ENCODE results near the gene GFRA1.

GFRA1 gene

GRCh38 chr10:116260599-116260998 is 12.4 kb downstream of the GFRA1 start:
- H3K9ac ChIP-seq (ENCODE audit: low read length), result no peak overlapping the region
- H3K27ac ChIP-seq (ENCODE audit: low read depth, low read length, poor library complexity, severe bottlenecking), result no peak overlapping the region
- no peaks in the 10 kb centered on the region for H3K27me3 ChIP-seq (ENCODE audit: insufficient read depth, low read length)
- H3K9me2 ChIP-seq (ENCODE audit: low read depth, low read length), result no peaks in the 10 kb centered on the region
- no peaks in the 10 kb centered on the region for H3F3A ChIP-seq (ENCODE audit: insufficient read depth, low read length)
- H3K79me2 ChIP-seq (ENCODE audit: insufficient read depth, low read length), result no peaks in the 10 kb centered on the region
- H3K36me3 ChIP-seq (ENCODE audit: insufficient read depth, low read length), result no peaks in the 10 kb centered on the region
- H2AFZ ChIP-seq (ENCODE audit: low read length), result no peak overlapping the region
- H3K9me3 ChIP-seq (ENCODE audit: low read length), result no peaks in the 10 kb centered on the region
- H3K4me3 ChIP-seq (ENCODE audit: low read depth, low read length, poor library complexity, severe bottlenecking), result no peak overlapping the region
- TF ChIP-seq EZH2 (IDR thresholded peaks at IDR 0.05; ENCODE audit: borderline replicate concordance, low read length) (no peak), CTCF (IDR thresholded peaks at IDR 0.05; ENCODE audit: low read length) (no peak)
- no peaks in the 10 kb centered on the region for H4K20me1 ChIP-seq (ENCODE audit: insufficient read depth, low read length)
- no peak overlapping the region for H3K4me2 ChIP-seq (ENCODE audit: low read length)
- H3K4me1 ChIP-seq (ENCODE audit: insufficient read depth, low read length, severe bottlenecking), result no peaks in the 10 kb centered on the region

DNA sequence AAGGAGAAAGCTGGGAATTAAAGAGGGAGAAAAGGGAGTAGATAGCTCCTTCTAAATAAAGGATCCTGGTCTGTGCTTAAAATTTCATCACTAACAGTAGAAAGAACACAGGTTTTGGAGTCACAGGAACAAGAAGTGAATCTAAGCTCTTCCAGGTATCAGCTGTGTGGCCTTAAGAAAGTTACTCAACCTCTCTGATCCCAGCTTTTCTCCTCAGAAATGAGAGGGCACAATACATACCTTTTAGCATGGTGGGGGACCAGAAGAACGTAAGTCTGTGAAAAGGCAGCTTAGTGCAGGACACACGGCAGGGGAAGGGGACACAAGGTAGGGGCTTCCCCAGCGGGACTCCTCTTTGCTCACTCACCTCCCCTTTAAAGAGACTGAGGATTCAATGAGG is 13.4 kb downstream of the GFRA1 start:
- Histone ChIP-seq H3K79me2 (ENCODE audit: insufficient read depth, low read length) (no peaks in the 10 kb centered on the region), H3K4me2 (ENCODE audit: low read length) (no peak overlapping the region)

DNA sequence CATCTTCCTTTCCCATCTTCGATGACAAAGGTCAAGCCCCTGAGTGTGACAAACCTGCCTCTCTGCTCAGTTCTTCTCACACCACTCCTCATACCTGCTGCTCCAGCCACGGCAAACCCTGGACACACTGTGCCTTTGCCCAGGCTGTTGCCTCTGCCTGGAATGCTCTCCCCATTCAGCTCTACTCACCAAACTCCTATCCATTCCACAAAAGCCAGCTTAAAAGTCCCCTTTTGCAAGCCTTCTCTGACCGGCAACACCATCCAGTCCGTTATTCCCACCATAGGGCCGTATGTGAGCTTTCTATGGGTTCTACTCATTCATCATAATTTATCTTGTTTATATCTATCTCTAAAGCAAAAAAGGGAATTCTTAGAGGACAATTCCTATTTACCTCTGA is 15.2 kb downstream of the GFRA1 start:
- no peaks in the 10 kb centered on the region for H4K20me1 ChIP-seq (ENCODE audit: insufficient read depth, low read length)
- no peak overlapping the region for H3K4me2 ChIP-seq (ENCODE audit: low read length)
- no peak overlapping the region for H3K4me3 ChIP-seq (ENCODE audit: low read depth, low read length, poor library complexity, severe bottlenecking)
- no peaks in the 10 kb centered on the region for H3F3A ChIP-seq (ENCODE audit: insufficient read depth, low read length)
- no peaks in the 10 kb centered on the region for H3K36me3 ChIP-seq (ENCODE audit: insufficient read depth, low read length)
- no peaks in the 10 kb centered on the region for H3K27me3 ChIP-seq (ENCODE audit: insufficient read depth, low read length)
- no peaks in the 10 kb centered on the region for H3K9me2 ChIP-seq (ENCODE audit: low read depth, low read length)
- no peaks in the 10 kb centered on the region for H3K9me3 ChIP-seq (ENCODE audit: low read length)
- no peaks in the 10 kb centered on the region for H3K79me2 ChIP-seq (ENCODE audit: insufficient read depth, low read length)
- no peak overlapping the region for H2AFZ ChIP-seq (ENCODE audit: low read length)
- H3K9ac ChIP-seq (ENCODE audit: low read length), result no peak overlapping the region
- no peaks in the 10 kb centered on the region for H3K4me1 ChIP-seq (ENCODE audit: insufficient read depth, low read length, severe bottlenecking)
- TF ChIP-seq CTCF (IDR thresholded peaks at IDR 0.05; ENCODE audit: low read length) (no peak), EZH2 (IDR thresholded peaks at IDR 0.05; ENCODE audit: borderline replicate concordance, low read length) (no peak)
- H3K27ac ChIP-seq (ENCODE audit: low read depth, low read length, poor library complexity, severe bottlenecking), result no peak overlapping the region

More for the DNA sequence above, 13.4 kb downstream of the GFRA1 start:
- Histone ChIP-seq H3K36me3 (ENCODE audit: insufficient read depth, low read length) (no peaks in the 10 kb centered on the region), H3K4me3 (ENCODE audit: low read depth, low read length, poor library complexity, severe bottlenecking) (no peak overlapping the region), H2AFZ (ENCODE audit: low read length) (no peak overlapping the region), H3K9ac (ENCODE audit: low read length) (no peak overlapping the region), H4K20me1 (ENCODE audit: insufficient read depth, low read length) (no peaks in the 10 kb centered on the region), H3F3A (ENCODE audit: insufficient read depth, low read length) (no peaks in the 10 kb centered on the region), H3K4me1 (ENCODE audit: insufficient read depth, low read length, severe bottlenecking) (no peaks in the 10 kb centered on the region), H3K9me2 (ENCODE audit: low read depth, low read length) (no peaks in the 10 kb centered on the region), H3K9me3 (ENCODE audit: low read length) (no peaks in the 10 kb centered on the region), H3K27ac (ENCODE audit: low read depth, low read length, poor library complexity, severe bottlenecking) (no peak overlapping the region), H3K27me3 (ENCODE audit: insufficient read depth, low read length) (no peaks in the 10 kb centered on the region)
- no peak for TF ChIP-seq EZH2 (IDR thresholded peaks at IDR 0.05; ENCODE audit: borderline replicate concordance, low read length)
- TF ChIP-seq CTCF (IDR thresholded peaks at IDR 0.05; ENCODE audit: low read length), result no peak

Measured in OCI-LY1 (cell line).